ENCODE data around the gene FAM53C. TPM values are rescaled to one million over a fixed set of nuclear protein-coding genes. Genes with fewer than 3 reads are reported as not detected.

FAM53C gene
- total RNA-seq, 6 donors from 2014 or later: 15.8 to 71.2 (median 21.9) TPM

DNA sequence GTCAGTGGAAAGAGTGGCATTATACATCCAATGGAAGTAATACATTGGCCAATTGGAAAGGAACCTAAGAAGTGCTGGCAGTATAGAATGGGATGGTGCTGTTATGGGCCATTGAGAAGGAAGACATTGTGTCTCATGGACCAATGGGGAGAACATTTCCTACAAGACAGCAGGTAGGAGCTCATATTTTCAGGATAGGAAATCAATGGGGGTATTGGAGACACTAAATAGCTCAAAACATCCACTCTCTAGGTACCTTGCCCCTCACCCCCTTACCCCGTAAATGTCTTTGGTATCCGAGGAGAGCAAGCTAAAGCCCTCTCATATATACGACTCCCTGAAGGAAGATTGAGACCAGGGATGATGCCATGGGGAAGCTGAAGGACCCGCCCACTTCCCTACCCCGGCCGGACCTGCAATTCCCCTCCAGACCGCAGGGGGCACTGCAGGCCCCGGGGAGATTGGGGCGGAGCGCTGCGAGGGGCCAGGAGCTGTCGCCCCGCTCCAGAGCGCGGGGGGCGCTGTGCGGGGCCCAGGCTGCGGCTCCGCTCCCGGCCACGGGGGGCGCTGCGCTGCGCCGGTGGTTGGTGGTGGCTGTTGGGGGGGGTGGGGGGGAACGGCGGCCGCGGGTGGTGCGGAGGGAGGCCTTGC, 14.1 kb downstream of the FAM53C start, which contains the start of gene KDM3B:
KDM3B (plus strand) TSS at position 615 of the 651 bp plus-strand sequence. CDS start 111 bp downstream, outside the sequence.
- ATAC-seq (ENCODE audit: low FRiP score in 2 of 2) (peak; percentile 95 to 98), DNase-seq (peak; percentile 88 to 98)
- Histone ChIP-seq H3K4me3 (peak within 1 kb of the TSS; percentile 82 to 94 (median 89)), H3K4me1 (peaks cover 19 to 23% (median 21%) of the 10 kb centered on the region in 4 donors), H3K36me3 (peaks cover 2 to 18% (median 13%) of the 10 kb centered on the region in 4 donors), H3K27me3 (no peaks in the 10 kb centered on the region), H3K27ac (peak within 1 kb of the TSS; percentile 96 to 100 (median 98)), H3K9me3 (no peaks in the 10 kb centered on the region)
- WGBS, 2 donors: 46 to 58% methylated on average over 2 to 4 of the region's 30 CpGs
- TF ChIP-seq EP300 (IDR thresholded peaks at IDR 0.05): peak in 1 of 4 donors; percentile 25
- TF ChIP-seq, protein P1, sequence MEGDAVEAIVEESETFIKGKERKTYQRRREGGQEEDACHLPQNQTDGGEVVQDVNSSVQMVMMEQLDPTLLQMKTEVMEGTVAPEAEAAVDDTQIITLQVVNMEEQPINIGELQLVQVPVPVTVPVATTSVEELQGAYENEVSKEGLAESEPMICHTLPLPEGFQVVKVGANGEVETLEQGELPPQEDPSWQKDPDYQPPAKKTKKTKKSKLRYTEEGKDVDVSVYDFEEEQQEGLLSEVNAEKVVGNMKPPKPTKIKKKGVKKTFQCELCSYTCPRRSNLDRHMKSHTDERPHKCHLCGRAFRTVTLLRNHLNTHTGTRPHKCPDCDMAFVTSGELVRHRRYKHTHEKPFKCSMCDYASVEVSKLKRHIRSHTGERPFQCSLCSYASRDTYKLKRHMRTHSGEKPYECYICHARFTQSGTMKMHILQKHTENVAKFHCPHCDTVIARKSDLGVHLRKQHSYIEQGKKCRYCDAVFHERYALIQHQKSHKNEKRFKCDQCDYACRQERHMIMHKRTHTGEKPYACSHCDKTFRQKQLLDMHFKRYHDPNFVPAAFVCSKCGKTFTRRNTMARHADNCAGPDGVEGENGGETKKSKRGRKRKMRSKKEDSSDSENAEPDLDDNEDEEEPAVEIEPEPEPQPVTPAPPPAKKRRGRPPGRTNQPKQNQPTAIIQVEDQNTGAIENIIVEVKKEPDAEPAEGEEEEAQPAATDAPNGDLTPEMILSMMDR (IDR thresholded peaks at IDR 0.05): peak; percentile 99 to 100 (median 100)
- no peak for TF ChIP-seq POLR2A (IDR thresholded peaks at IDR 0.05)
- TF ChIP-seq POLR2AphosphoS5 (IDR thresholded peaks at IDR 0.05): peak in 1 of 2 donors; percentile 64

DNA sequence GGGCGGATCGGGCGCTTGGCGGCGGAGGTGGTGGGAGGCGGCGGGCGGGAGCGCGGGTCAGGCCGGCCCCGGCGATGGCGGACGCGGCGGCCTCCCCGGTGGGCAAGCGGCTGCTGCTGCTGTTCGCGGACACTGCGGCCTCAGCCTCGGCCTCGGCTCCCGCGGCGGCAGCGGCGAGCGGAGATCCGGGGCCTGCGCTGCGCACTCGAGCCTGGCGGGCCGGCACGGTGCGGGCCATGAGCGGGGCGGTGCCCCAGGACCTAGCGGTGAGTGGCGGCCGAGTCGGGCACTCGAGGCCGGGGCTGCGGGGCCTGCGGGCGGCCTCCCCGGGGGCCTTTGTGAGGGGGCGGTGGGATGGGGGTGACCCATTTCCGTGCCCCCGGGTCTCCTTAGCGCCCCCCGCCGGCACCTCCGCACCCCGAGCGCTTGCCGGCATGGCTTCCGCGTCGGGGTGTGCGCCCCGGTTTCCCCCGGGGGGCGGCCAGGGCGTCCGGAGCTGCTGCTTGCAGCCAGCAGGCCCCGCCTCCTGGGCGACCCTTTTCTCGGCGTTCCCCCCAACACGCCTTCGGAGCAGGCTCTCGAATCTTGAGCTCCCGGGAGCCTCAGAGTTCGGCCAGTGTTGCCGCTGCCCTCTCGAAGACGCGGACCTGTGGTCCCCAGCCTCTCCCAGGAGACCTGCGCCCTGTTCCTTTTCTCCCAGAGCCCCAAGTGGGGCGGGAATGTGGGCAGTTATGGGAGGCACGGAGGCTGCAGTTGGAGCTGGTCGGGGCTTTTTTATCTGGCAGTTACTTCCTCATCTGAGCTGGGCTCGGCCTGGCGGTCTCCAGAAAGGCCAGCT, 14.9 kb downstream of the FAM53C start:
- H3K9me3 ChIP-seq: no peaks in the 10 kb centered on the region
- peaks cover 0 to 11% (median 7%) of the 10 kb centered on the region in 4 donors for H3K36me3 ChIP-seq
- no peaks in the 10 kb centered on the region for H3K27me3 ChIP-seq
- ATAC-seq (ENCODE audit: low FRiP score in 2 of 2): peak; percentile 60 to 76
- 0% methylated on average over 17 of the region's 88 CpGs; no CpG with 5 or more reads in 1 of the 2 donors for WGBS, 2 donors
- peaks cover 19 to 23% (median 21%) of the 10 kb centered on the region in 4 donors for H3K4me1 ChIP-seq
- TF ChIP-seq POLR2AphosphoS5 (IDR thresholded peaks at IDR 0.05) (peak in 1 of 2 donors; percentile 47), EP300 (IDR thresholded peaks at IDR 0.05) (no peak), POLR2A (IDR thresholded peaks at IDR 0.05) (peak in 3 of 4 donors; percentile 45 to 71 (median 55))
- TF ChIP-seq, protein P1 (IDR thresholded peaks at IDR 0.05): peak; percentile 29 to 67 (median 42)
- peak; percentile 83 to 93 for DNase-seq
- peak overlapping the region; percentile 82 to 94 (median 89) for H3K4me3 ChIP-seq
- peak overlapping the region; percentile 96 to 100 (median 98) for H3K27ac ChIP-seq

DNA sequence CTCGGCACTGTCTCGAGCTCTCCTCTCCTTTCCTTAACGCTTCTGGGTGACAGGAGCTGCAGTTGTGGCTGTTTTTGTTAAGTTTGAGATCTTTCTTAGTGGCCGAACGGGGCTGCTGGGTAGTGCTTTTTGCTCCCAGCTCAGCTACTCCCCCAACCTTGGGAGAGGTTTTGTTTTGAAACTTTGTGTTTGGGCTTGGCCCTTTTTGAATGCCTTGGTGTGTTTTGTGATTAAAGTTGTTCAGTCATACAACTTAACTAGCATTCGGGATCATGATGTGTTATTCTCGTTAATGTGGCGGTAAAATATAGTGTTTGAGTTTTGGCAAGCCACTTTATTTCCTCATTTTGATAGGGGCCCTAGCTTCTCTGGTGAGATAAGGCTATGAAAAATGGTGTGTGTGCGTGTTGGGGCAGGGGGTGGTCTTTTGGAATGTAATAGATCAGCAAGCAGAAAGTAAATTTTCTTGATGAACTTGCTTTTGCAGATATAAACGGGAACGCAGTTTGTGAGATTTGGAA, 15.6 kb downstream of the FAM53C start:
- Histone ChIP-seq H3K9me3 (no peaks in the 10 kb centered on the region), H3K27me3 (no peaks in the 10 kb centered on the region), H3K4me3 (peak overlapping the region; percentile 82 to 94 (median 89)), H3K36me3 (peaks cover 0 to 5% (median 1%) of the 10 kb centered on the region in 4 donors), H3K4me1 (peaks cover 19 to 23% (median 21%) of the 10 kb centered on the region in 4 donors), H3K27ac (peak overlapping the region; percentile 96 to 100 (median 98))
- peak in 1 of 4 donors; percentile 10 for TF ChIP-seq POLR2A (IDR thresholded peaks at IDR 0.05)
- TF ChIP-seq, protein P1 (IDR thresholded peaks at IDR 0.05): no peak
- WGBS, 2 donors: 2 to 3% methylated on average over 8 to 11 of the region's 11 CpGs
- DNase-seq: no peak
- no peak for ATAC-seq (ENCODE audit: low FRiP score in 2 of 2)

DNA sequence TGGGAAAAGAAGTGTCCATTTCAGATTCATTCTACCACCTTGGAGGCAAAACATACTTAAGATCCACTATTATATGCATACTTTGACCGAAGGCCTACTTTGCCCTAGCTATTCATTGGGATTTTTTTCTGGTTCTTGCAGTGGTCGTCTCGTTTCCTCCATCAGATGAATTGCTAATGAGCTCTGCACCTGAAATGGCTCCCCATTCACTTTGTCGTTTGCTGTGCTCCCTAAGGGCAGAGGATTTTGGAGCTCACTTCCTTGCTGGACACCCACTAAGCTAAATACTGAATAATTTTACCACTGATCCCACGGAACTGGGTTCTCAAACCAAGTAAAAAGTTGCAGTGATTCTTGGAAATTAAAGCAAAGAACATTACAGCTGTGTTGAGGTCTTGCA, 16.3 kb downstream of the FAM53C start:
- Histone ChIP-seq H3K9me3 (no peaks in the 10 kb centered on the region), H3K4me3 (peak overlapping the region in 3 of 4 donors; percentile 82 to 94 (median 92)), H3K4me1 (peaks cover 19 to 23% (median 21%) of the 10 kb centered on the region in 4 donors), H3K36me3 (no peaks in the 10 kb centered on the region), H3K27me3 (no peaks in the 10 kb centered on the region), H3K27ac (peak overlapping the region in 2 of 4 donors; percentile 99 to 100)
- TF ChIP-seq, protein P1 (IDR thresholded peaks at IDR 0.05): no peak
- no peak for TF ChIP-seq POLR2AphosphoS5 (IDR thresholded peaks at IDR 0.05)
- no peak for TF ChIP-seq EP300 (IDR thresholded peaks at IDR 0.05)
- no peak for TF ChIP-seq POLR2A (IDR thresholded peaks at IDR 0.05)
- WGBS, 2 donors: 20 to 23% methylated on average over 5 of the region's 5 CpGs
- DNase-seq (no peak), ATAC-seq (ENCODE audit: low FRiP score in 2 of 2) (no peak)

All from upper lobe of left lung (tissue), 6 donors.